ENCODE measurements around the gene TMEM50A.
"Not testable (repeated sequence)": the region's sequence is repeated elsewhere in the genome, so short reads cannot be mapped to it uniquely, and the experiment has no call there.

The TMEM50A gene

GRCh38 chr1:25337483-25338187 lies 499 bp upstream of the TMEM50A start:
- peak in 1 of 6 experiments; percentile 43 for DNase-seq

- no peak for DNase-seq
Observed at GRCh38 chr1:25338986-25339385, 852 bp downstream of the TMEM50A start.

GRCh38 chr1:25341746-25342145 lies 3.6 kb downstream of the TMEM50A start:
- DNase-seq, result no peak

GRCh38 chr1:25342846-25343245 lies 4.7 kb downstream of the TMEM50A start:
- no peak for DNase-seq

GRCh38 chr1:25343872-25344271 lies 5.7 kb downstream of the TMEM50A start:
- DNase-seq, result no peak

- DNase-seq, result no peak
Observed at GRCh38 chr1:25347556-25347955, 9.4 kb downstream of the TMEM50A start.

GRCh38 chr1:25349606-25350005 lies 11.5 kb downstream of the TMEM50A start:
- no peak for DNase-seq

- DNase-seq, result no peak
Observed at GRCh38 chr1:25355841-25356395, 17.8 kb downstream of the TMEM50A start.

GRCh38 chr1:25356441-25356840 lies 18.3 kb downstream of the TMEM50A start:
- no peak for DNase-seq

- DNase-seq, result no peak
Observed at GRCh38 chr1:25356848-25357247, 18.7 kb downstream of the TMEM50A start.

GRCh38 chr1:25360596-25361581 lies 22.8 kb downstream of the TMEM50A start:
- DNase-seq, result no peak

GRCh38 chr1:25361901-25362300 lies 23.8 kb downstream of the TMEM50A start:
- DNase-seq, result no peak

- not testable (repeated sequence) for DNase-seq
Observed at GRCh38 chr1:25362634-25363559, 24.8 kb downstream of the TMEM50A start.

- no peak for DNase-seq
Observed at GRCh38 chr1:25369241-25369640, 31.1 kb downstream of the TMEM50A start.

GRCh38 chr1:25369691-25370271 lies 31.6 kb downstream of the TMEM50A start:
- not testable (repeated sequence) for DNase-seq

GRCh38 chr1:25371757-25372156 lies 33.6 kb downstream of the TMEM50A start:
- DNase-seq, result not testable (repeated sequence)

GRCh38 chr1:25378367-25378766 lies 40.2 kb downstream of the TMEM50A start:
- DNase-seq, result not testable (repeated sequence)

- not testable (repeated sequence) for DNase-seq
Observed at GRCh38 chr1:25382543-25382942, 44.4 kb downstream of the TMEM50A start.

GRCh38 chr1:25383090-25383489 lies 45.0 kb downstream of the TMEM50A start:
- not testable (repeated sequence) for DNase-seq

GRCh38 chr1:25383875-25384274 lies 45.7 kb downstream of the TMEM50A start:
- DNase-seq, result not testable (repeated sequence)

GRCh38 chr1:25387096-25387495 lies 49.0 kb downstream of the TMEM50A start:
- not testable (repeated sequence) for DNase-seq

- not testable (repeated sequence) for DNase-seq
Observed at GRCh38 chr1:25388691-25389090, 50.6 kb downstream of the TMEM50A start.

Measured in stimulated activated naive CD4-positive, alpha-beta T cell (primary cell).